Stomach (tissue), 9 donors: ENCODE data around the gene ELMO1. TPM values are rescaled to one million over a fixed set of nuclear protein-coding genes. Genes with fewer than 3 reads are reported as not detected.

Source experiments
- DNase-seq, 2 donors: peaks; one replicate each; pipeline versions ENCODE4 v3.0.0 to v3.0.0-alpha.2; 2013 to 2019
- H3K27ac ChIP-seq, 5 donors: fragments of 200-600 bp in 4 of 5; sonication (generic) in 4 of 5; one replicate each; pipeline ENCODE4 v1.5.1; 2013 to 2019; ENCODE audit warnings: mild to moderate bottlenecking in 1 of 5, moderate library complexity in 1 of 5
- H3K27me3 ChIP-seq, 3 donors: fragments of 200-600 bp; sonication (generic); one replicate each; pipeline ENCODE4 v1.5.1; 2017 to 2019; ENCODE audit warnings: mixed run types in 1 of 3
- H3K36me3 ChIP-seq, 4 donors: fragments of 200-600 bp; sonication (generic); 1 replicate in 3 of 4; 2 replicates in 1 of 4; pipeline ENCODE4 v1.5.1; 2016 to 2019
- H3K4me1 ChIP-seq, 4 donors: fragments of 200-600 bp; sonication (generic); one replicate each; pipeline ENCODE4 v1.5.1; 2016 to 2019
- H3K4me3 ChIP-seq, 4 donors: fragments of 200-600 bp; sonication (generic) in 3 of 4; one replicate each; pipeline ENCODE4 v1.5.1; 2016 to 2019; ENCODE audit warnings: mild to moderate bottlenecking in 1 of 4
- H3K9me3 ChIP-seq, 4 donors: fragments of 200-600 bp; sonication (generic); one replicate each; pipeline ENCODE4 v1.5.1; 2016 to 2019
- EP300 ChIP-seq: sonication (generic); formaldehyde crosslinking; IDR thresholded peaks from one replicate; pipeline ENCODE4 v1.6.1; 2017; ENCODE audit warnings: antibody characterized with exemption
- POLR2A ChIP-seq, 4 donors: fragments of 450-650 bp; IDR thresholded peaks; one replicate each; pipeline ENCODE4 v1.6.1; 2016; ENCODE audit warnings: antibody characterized with exemption in 4 of 4, control low read depth in 2 of 4, mild to moderate bottlenecking in 1 of 4, moderate library complexity in 1 of 4
- POLR2AphosphoS5 ChIP-seq, 3 donors: sonication (generic); formaldehyde crosslinking; IDR thresholded peaks; one replicate each; pipeline ENCODE4 v1.6.1; 2016; ENCODE audit warnings: antibody characterized with exemption in 3 of 3
- WGBS, 5 donors: extraction: QIAGEN DNeasy Blood & Tissue Kit in 3 of 5; methylation state at CpG; one replicate each; pipeline versions ENCODE4 v1.1.5 to v1.1.7; 2013 to 2018; 5-methylcytosine and 5-hydroxymethylcytosine counted together
- intact Hi-C: fragments of 100-400 bp; cut with DNase I; formaldehyde crosslinking; loops from one replicate; pipeline ENCODE4 v1.15.1; 2023; ENCODE audit warnings: low total_unique reads
- polyA plus RNA-seq, 3 donors: library from polyadenylated mRNA; stranded (reverse); fragments of 200-250 nt; gene quantifications; one replicate each; pipeline ENCODE4 v1.2.3, GENCODE V29; 2013
- total RNA-seq, 5 donors: library from RNA; depleted of rRNA; stranded (reverse); fragments of >200 nt; gene quantifications; one replicate each; pipeline versions ENCODE4 v1.1.0 to v1.2.3, GENCODE V29; 2014 to 2016
- TF ChIP-seq, protein P1 (sequence below), 7 experiments: fragments of 450-650 bp in 4 of 7; fragments of 200-600 bp in 3 of 7; sonication (generic) in 3 of 7; IDR thresholded peaks; one replicate each; pipeline ENCODE4 v1.5.1; 2016 to 2019; ENCODE audit warnings: antibody characterized with exemption in 7 of 7, control low read depth in 2 of 7, mild to moderate bottlenecking in 1 of 7
- donor health status: healthy with polysubstance abuse.
- donor health status: Bipolar disorder and iron deficiency.
- donor health status: healthy.

Gene ELMO1
- total and polyA plus RNA-seq, 8 donors, result 4.1 to 117 (median 44.8) TPM

DNA sequence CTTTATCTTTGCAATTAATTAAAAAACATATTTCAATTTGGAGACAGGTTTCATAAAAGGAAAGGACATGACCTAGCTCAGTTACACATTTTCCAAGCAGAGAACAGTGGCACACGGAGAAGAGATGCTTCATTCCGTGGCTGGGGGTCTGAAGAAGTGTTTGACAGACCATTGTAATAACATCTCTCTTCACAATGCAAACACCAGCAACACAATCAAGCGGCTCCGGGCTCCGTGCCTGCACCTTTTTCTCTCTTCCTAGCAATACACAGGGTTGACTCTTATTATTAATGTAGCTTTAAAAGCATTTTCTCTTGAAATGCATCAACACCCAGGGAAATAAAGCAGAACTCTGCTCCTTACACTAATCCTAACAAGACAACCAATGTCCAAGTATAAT is 463.3 kb downstream of the ELMO1 start:
- H3K4me1 ChIP-seq, result peaks cover 0 to 37% (median 13%) of the 10 kb centered on the region in 4 donors
- peak in 1 of 2 donors; percentile 57 for DNase-seq
- no peak overlapping the region for H3K27ac ChIP-seq
- no peaks in the 10 kb centered on the region for H3K9me3 ChIP-seq
- no peaks in the 10 kb centered on the region for H3K27me3 ChIP-seq
- 25 to 49% (median 34%) methylated on average over 5 of the region's 5 CpGs for WGBS, 5 donors
- TF ChIP-seq, protein P1, sequence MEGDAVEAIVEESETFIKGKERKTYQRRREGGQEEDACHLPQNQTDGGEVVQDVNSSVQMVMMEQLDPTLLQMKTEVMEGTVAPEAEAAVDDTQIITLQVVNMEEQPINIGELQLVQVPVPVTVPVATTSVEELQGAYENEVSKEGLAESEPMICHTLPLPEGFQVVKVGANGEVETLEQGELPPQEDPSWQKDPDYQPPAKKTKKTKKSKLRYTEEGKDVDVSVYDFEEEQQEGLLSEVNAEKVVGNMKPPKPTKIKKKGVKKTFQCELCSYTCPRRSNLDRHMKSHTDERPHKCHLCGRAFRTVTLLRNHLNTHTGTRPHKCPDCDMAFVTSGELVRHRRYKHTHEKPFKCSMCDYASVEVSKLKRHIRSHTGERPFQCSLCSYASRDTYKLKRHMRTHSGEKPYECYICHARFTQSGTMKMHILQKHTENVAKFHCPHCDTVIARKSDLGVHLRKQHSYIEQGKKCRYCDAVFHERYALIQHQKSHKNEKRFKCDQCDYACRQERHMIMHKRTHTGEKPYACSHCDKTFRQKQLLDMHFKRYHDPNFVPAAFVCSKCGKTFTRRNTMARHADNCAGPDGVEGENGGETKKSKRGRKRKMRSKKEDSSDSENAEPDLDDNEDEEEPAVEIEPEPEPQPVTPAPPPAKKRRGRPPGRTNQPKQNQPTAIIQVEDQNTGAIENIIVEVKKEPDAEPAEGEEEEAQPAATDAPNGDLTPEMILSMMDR (IDR thresholded peaks at IDR 0.05), result no peak
- TF ChIP-seq EP300, result no peak
- TF ChIP-seq POLR2AphosphoS5 (IDR thresholded peaks at IDR 0.05), result no peak
- TF ChIP-seq POLR2A (IDR thresholded peaks at IDR 0.05), result no peak
- H3K36me3 ChIP-seq, result no peaks in the 10 kb centered on the region
- no peak overlapping the region for H3K4me3 ChIP-seq
- intact Hi-C loops, result no loop called here

DNA sequence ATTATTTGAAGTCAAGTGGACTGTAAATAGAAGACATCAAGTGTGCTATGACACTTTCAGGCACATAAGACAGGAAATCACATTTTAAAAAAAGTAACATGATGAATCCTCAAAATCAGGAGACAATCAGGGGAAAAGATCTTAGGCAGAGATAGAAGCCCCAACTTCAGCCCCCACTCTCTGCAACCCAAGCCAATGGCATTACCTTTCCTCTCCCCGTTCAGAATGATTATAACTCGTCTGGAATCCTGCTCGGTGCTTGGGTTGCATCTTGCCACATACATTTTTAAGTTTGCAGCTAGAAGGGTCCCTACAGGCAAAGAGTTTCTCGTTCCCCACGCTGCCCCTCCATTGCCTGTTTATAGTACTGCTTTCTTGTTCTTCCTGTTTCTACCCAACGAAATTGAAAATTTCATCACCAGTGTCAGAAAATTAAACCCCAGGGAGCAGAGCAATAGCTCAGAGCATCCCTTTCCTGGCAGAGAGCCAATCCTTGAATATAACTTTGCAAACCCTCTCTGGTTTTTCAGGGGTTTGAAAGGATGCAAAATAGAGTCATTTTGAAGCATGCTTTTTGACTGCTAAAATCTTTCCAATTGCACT is 463.9 kb downstream of the ELMO1 start:
- Histone ChIP-seq H3K27ac (no peak overlapping the region), H3K9me3 (no peaks in the 10 kb centered on the region), H3K27me3 (no peaks in the 10 kb centered on the region), H3K36me3 (no peaks in the 10 kb centered on the region), H3K4me3 (no peak overlapping the region), H3K4me1 (peaks cover 0 to 42% (median 13%) of the 10 kb centered on the region in 4 donors)
- no peak for TF ChIP-seq POLR2AphosphoS5 (IDR thresholded peaks at IDR 0.05)
- TF ChIP-seq POLR2A (IDR thresholded peaks at IDR 0.05), result no peak
- TF ChIP-seq, protein P1 (IDR thresholded peaks at IDR 0.05), result no peak
- no peak for TF ChIP-seq EP300
- DNase-seq, result no peak
- WGBS, 5 donors, result 46 to 63% (median 59%) methylated on average over 6 of the region's 6 CpGs
- intact Hi-C loops, result no loop called here

DNA sequence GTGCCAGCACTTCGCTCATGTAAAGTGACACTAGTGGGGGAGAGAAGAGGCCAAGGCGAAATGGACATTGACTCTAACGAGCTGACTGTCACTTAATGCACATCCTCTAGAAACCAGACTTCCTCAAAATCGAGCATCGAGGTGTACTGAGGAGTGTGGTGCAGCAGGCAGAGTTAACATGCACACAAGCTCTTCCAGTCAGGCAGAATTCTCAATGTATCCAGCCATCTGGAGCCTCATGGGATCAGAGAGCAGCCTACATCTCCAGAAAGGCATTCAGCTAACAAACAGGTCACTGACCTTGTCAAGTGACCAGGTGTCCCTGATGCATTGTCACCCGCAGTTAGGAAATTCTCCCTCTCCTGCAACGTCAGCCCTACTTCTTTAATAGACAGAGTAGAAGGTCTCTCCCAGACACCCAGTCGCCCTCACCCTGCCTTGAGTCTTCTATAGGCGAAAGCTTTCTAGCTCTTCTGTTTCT is 464.6 kb downstream of the ELMO1 start:
- WGBS, 5 donors, result 63 to 77% (median 72%) methylated on average over 9 of the region's 9 CpGs
- Histone ChIP-seq H3K4me3 (no peak overlapping the region), H3K27me3 (no peaks in the 10 kb centered on the region), H3K4me1 (peaks cover 0 to 42% (median 13%) of the 10 kb centered on the region in 4 donors), H3K36me3 (no peaks in the 10 kb centered on the region), H3K27ac (no peak overlapping the region), H3K9me3 (no peaks in the 10 kb centered on the region)
- TF ChIP-seq, protein P1 (IDR thresholded peaks at IDR 0.05), result no peak
- TF ChIP-seq EP300 (no peak), POLR2A (IDR thresholded peaks at IDR 0.05) (no peak), POLR2AphosphoS5 (IDR thresholded peaks at IDR 0.05) (no peak)
- DNase-seq, result no peak
- intact Hi-C loops, result no loop called here

DNA sequence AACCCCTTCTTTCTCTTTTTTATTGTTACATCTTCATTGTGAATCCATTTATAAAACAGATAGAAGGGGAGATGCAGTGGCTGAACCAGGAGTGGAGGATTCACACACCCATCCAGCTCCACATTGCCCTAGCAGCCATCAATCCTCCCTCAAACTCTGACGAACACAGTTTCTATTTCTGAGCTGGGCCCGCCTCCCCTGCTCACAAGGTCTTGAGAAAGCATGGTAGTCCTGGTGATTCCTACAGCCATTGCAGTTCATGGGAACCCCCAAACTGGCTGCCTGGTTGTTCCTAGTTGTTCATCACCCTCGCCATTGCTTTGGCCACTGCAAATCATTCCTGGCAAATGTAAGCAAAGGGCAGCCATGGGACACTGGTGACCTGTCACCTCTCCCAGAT is 465.9 kb downstream of the ELMO1 start:
- Histone ChIP-seq H3K36me3 (no peaks in the 10 kb centered on the region), H3K4me1 (peaks cover 0 to 42% (median 13%) of the 10 kb centered on the region in 4 donors), H3K27ac (no peak overlapping the region), H3K9me3 (no peaks in the 10 kb centered on the region), H3K4me3 (no peak overlapping the region), H3K27me3 (no peaks in the 10 kb centered on the region)
- no peak for TF ChIP-seq EP300
- TF ChIP-seq POLR2A (IDR thresholded peaks at IDR 0.05), result no peak
- TF ChIP-seq, protein P1 (IDR thresholded peaks at IDR 0.05), result no peak
- TF ChIP-seq POLR2AphosphoS5 (IDR thresholded peaks at IDR 0.05), result no peak
- intact Hi-C loops, result no loop called here
- 87 to 92% (median 91%) methylated on average over 3 of the region's 3 CpGs for WGBS, 5 donors
- no peak for DNase-seq
